Measurements from ENCODE around the gene ARHGAP26.

DNA sequence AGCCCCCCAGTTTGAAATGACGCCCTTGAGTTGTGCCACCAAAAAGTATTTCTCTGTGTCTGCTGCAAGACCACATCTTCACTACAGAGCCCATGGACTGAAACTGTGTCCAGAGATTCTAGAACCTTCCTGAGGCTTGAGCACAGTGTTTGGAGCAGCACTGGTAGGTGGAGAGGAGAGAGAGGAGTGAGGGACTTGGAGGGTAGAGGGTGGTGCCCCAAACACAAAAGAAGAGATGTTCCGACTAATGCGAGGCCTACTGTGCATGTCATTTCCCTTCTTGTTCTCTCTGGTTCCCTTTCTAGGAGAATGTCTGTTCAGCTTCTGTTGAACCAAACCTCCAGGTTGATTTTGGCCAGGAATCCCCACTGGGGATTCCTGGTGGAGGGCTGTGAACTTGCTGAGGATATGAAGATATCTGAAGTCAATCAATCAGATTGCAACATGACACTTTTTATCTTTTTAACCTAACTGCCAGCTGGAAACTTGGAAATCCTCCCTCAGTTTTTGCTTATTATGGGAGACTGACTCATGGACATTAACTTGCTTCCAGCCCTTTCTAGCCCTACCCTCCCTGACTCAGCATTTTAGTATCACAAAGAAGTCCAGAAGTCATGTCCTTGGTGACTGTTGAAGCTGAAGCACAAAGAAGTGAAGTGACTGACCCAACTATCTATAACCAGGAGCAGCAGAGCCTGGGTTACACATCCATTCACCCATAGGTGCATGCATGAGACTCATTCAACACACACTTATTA lies 478.8 kb downstream of the ARHGAP26 start:
- TF ChIP-seq POLR2A (IDR thresholded peaks at IDR 0.05) (no peak), CTCF (IDR thresholded peaks at IDR 0.05) (no peak)
